Nephron (organoid): Measurements from ENCODE around the gene SEC16B.
A peak's percentile ranks its signal among the peaks of the same experiment; 100 is the strongest.

Experiments used
- H3K27ac Mint-ChIP-seq, 3 experiments: 2 replicates each; pipeline ENCODE4 v1.8.0; 2020; ENCODE audit warnings: mixed read lengths in 3 of 3, mild to moderate bottlenecking in 2 of 3, moderate library complexity in 1 of 3
- H3K27me3 Mint-ChIP-seq: 2 replicates; pipeline ENCODE4 v1.8.0; 2021; ENCODE audit warnings: low read depth, mild to moderate bottlenecking, moderate library complexity, mixed read lengths
- H3K36me3 Mint-ChIP-seq: 2 replicates; pipeline ENCODE4 v1.8.0; 2020; ENCODE audit warnings: low read depth, mixed read lengths
- H3K4me1 Mint-ChIP-seq: 2 replicates; pipeline ENCODE4 v1.8.0; 2020; ENCODE audit warnings: mixed read lengths
- H3K4me3 Mint-ChIP-seq, 3 experiments: 2 replicates each; pipeline ENCODE4 v1.8.0; 2020; ENCODE audit warnings: mild to moderate bottlenecking in 3 of 3, mixed read lengths in 3 of 3, moderate library complexity in 2 of 3
- H3K9me3 Mint-ChIP-seq: 2 replicates; pipeline ENCODE4 v1.8.0; 2020; ENCODE audit warnings: mixed read lengths
- CTCF ChIP-seq, 3 experiments: fragments of 200-600 bp; sonication (generic); IDR thresholded peaks; one replicate each; pipeline ENCODE4 v1.5.0; 2021; ENCODE audit warnings: antibody characterized with exemption in 3 of 3; ENCODE audit not compliant: unreplicated experiment in 3 of 3

SEC16B gene

DNA sequence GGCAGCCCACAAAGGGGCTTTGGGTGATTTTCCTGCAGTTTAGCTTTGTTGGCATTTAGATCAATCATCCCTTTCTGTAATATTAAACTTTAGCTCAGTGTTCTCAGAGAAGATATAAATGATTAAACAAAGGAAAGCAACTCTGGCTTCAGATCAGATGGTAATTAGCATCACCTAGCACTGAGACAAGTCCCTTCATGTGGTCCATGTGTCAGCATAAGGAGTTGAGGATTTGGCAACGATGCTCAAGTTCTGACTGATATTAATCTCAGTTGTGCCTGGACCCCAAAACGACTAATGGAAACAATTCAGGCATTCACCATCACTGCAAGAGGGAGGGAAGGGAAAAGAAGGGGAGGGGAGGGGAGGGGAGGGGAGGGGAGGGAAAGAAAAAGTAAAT lies 60.4 kb downstream of the SEC16B start:
- Mint-ChIP-seq H3K27ac (peak overlapping the region in 1 of 3 experiments; percentile 58), H3K4me1 (no peaks in the 10 kb centered on the region), H3K36me3 (no peaks in the 10 kb centered on the region), H3K4me3 (no peak overlapping the region), H3K9me3 (no peaks in the 10 kb centered on the region), H3K27me3 (peaks cover 41% of the 10 kb centered on the region)
- no peak for TF ChIP-seq CTCF (IDR thresholded peaks at IDR 0.05; ENCODE audit: unreplicated experiment in 3 of 3)

DNA sequence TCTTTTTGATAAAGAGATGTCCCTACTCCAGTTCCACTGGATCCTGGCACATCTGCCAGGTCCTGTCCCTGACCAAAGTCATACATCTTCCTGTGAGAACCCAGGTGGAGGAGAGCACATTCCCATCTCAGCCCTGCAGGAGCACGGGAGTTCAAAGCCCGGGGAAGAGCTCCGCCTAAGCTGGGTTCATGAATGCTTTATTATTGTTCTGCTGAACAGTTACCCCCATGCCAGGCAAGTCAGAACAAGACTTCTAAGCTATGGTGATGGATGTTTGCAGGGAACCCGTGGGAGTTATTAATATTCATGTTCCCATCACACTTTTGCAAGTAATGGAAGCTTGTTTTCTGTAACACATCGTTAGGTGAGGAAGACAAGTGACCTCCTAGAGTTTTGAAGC lies 62.9 kb downstream of the SEC16B start:
- H3K4me1 Mint-ChIP-seq: no peaks in the 10 kb centered on the region
- H3K36me3 Mint-ChIP-seq: no peaks in the 10 kb centered on the region
- H3K9me3 Mint-ChIP-seq: no peaks in the 10 kb centered on the region
- no peak overlapping the region for H3K4me3 Mint-ChIP-seq
- no peak for TF ChIP-seq CTCF (IDR thresholded peaks at IDR 0.05; ENCODE audit: unreplicated experiment in 3 of 3)
- no peak overlapping the region for H3K27ac Mint-ChIP-seq
- H3K27me3 Mint-ChIP-seq: peaks cover 38% of the 10 kb centered on the region

GRCh38 chr1:177905686-177906085 lies 64.2 kb downstream of the SEC16B start:
- H3K36me3 Mint-ChIP-seq: no peaks in the 10 kb centered on the region
- no peak overlapping the region for H3K4me3 Mint-ChIP-seq
- no peaks in the 10 kb centered on the region for H3K4me1 Mint-ChIP-seq
- no peak for TF ChIP-seq CTCF (IDR thresholded peaks at IDR 0.05; ENCODE audit: unreplicated experiment in 3 of 3)
- H3K27me3 Mint-ChIP-seq: peaks cover 43% of the 10 kb centered on the region
- no peaks in the 10 kb centered on the region for H3K9me3 Mint-ChIP-seq
- H3K27ac Mint-ChIP-seq: no peak overlapping the region

DNA sequence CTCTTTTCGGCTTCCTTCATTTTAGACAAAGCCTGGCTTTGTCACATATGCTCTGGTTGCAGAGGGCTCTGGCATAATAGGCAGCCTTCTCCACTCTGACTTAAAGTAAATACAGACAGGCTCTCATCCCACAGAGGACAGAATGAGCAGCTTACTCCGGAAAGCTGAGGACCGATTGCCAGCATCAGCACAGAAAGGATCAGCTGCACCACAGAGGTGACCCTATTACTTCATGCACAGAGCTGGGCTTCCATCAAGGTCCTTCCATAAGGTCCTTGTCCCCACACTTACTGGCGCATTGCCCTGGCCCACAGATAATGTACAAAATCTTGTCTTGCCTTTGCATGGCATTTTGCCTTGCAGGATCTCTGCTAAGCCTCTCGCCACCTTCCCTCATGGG lies 67.6 kb downstream of the SEC16B start:
- TF ChIP-seq CTCF (IDR thresholded peaks at IDR 0.05; ENCODE audit: unreplicated experiment in 3 of 3): no peak
- Mint-ChIP-seq H3K36me3 (no peaks in the 10 kb centered on the region), H3K27me3 (peaks cover 27% of the 10 kb centered on the region), H3K9me3 (no peaks in the 10 kb centered on the region), H3K27ac (no peak overlapping the region), H3K4me3 (no peak overlapping the region), H3K4me1 (no peaks in the 10 kb centered on the region)

- no peak for TF ChIP-seq CTCF (IDR thresholded peaks at IDR 0.05; ENCODE audit: unreplicated experiment in 3 of 3)
- H3K27me3 Mint-ChIP-seq: peaks cover 23% of the 10 kb centered on the region
- no peak overlapping the region for H3K4me3 Mint-ChIP-seq
- no peaks in the 10 kb centered on the region for H3K4me1 Mint-ChIP-seq
- H3K9me3 Mint-ChIP-seq: peaks cover 1% of the 10 kb centered on the region
- no peak overlapping the region for H3K27ac Mint-ChIP-seq
- no peaks in the 10 kb centered on the region for H3K36me3 Mint-ChIP-seq
These were observed 71.7 kb downstream of the SEC16B start for GRCh38 chr1:177897998-177898654.

DNA sequence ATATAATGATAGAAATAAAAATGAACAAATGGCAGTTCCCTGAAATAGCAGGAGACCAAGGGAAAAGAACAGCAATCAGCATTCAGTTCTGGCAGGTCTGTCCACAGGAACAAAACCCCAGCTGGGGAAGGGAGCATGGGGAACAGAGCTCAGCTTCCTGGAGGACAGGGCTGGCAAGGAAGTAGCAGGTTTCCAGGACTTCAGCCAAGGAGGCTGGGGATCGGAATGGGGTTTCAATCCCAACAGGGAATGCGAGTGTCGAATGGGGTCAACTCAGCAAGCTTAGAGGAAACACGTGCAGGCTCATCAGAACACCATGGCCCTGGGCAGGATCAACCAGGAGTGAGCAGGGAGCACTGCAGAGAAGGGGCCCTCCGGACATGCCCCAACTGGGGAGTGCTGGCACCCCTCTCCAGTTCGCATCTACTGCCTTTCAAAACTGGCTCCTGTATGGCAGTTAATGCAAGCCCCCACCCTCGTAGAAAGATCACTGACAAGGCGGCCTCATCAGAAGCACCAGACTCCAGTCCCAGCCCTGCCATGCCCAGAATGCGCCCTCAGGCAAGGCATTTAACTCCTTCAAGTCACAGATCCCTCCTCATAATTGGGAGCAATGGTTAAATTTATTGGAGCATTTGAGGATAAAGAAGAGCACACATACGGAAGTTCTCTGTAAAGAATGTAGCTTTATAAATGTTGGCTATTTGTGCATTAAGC lies 72.4 kb downstream of the SEC16B start:
- no peak for TF ChIP-seq CTCF (IDR thresholded peaks at IDR 0.05; ENCODE audit: unreplicated experiment in 3 of 3)
- H3K36me3 Mint-ChIP-seq: no peaks in the 10 kb centered on the region
- peaks cover 23% of the 10 kb centered on the region for H3K27me3 Mint-ChIP-seq
- H3K27ac Mint-ChIP-seq: no peak overlapping the region
- H3K4me1 Mint-ChIP-seq: no peaks in the 10 kb centered on the region
- no peak overlapping the region for H3K4me3 Mint-ChIP-seq
- H3K9me3 Mint-ChIP-seq: peaks cover 3% of the 10 kb centered on the region
